ENCODE results near the gene FUT9. TPM values are rescaled to one million over a fixed set of nuclear protein-coding genes. Genes with fewer than 3 reads are reported as not detected.

Gene FUT9
- total RNA-seq, 1 experiment from 2014 or later: 3.5 TPM

DNA sequence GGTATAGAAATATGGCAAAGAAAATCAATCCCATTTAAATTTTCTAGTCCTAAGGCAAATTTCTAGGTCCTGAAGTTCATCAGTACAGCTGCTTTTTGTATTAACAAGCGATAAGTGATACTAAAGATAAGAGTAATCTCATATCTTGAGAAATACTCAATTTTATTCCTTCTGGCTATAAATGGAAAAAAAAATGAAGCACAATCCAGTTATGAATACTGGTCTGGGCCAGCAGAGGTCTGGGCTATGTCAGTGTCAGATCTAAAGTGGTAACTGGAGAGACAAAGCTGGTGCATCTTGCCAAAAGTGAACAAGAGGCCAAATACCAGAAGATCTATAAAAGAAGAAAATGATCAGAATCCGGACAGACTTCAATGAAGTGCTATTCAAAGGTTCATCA is 126.4 kb downstream of the FUT9 start:
- Mint-ChIP-seq H3K36me3 (peaks cover 24% of the 10 kb centered on the region), H3K4me1 (peaks cover 3% of the 10 kb centered on the region; the same call in 1 of the 2 replicates), H3K9me3 (peaks cover 26% of the 10 kb centered on the region), H3K27ac (no peak overlapping the region), H3K4me3 (no peak overlapping the region), H3K27me3 (ENCODE audit: low read depth) (no peaks in the 10 kb centered on the region; the same call in 1 of the 2 replicates)
- no peak for DNase-seq (ENCODE audit: low spot score)
- ChIA-PET CTCF (no interaction called here), POLR2A (no interaction called here)
- TF ChIP-seq GRHL2 (CRISPR knock-in tag; IDR thresholded peaks at IDR 0.05; ENCODE audit: insufficient replicate concordance, severe bottlenecking) (no peak), CREM (CRISPR knock-in tag; IDR thresholded peaks at IDR 0.05) (no peak), SMAD4 (CRISPR knock-in tag; IDR thresholded peaks at IDR 0.05) (no peak), PRRX2 (CRISPR knock-in tag; IDR thresholded peaks at IDR 0.05) (no peak), FOXP1 (CRISPR knock-in tag; IDR thresholded peaks at IDR 0.05; ENCODE audit: borderline replicate concordance) (no peak), TP53 (CRISPR knock-in tag; IDR thresholded peaks at IDR 0.05) (no peak), ZNF423 (CRISPR knock-in tag; IDR thresholded peaks at IDR 0.05) (no peak), HMGA2 (CRISPR knock-in tag; IDR thresholded peaks at IDR 0.05) (no peak), IRF2 (CRISPR knock-in tag; IDR thresholded peaks at IDR 0.05; ENCODE audit: borderline replicate concordance, low read depth) (no peak), TEAD4 (CRISPR knock-in tag; IDR thresholded peaks at IDR 0.05) (no peak), FOXJ3 (CRISPR knock-in tag; IDR thresholded peaks at IDR 0.05; ENCODE audit: borderline replicate concordance) (no peak), GABPB1 (CRISPR knock-in tag; IDR thresholded peaks at IDR 0.05) (no peak), ZNF396 (CRISPR knock-in tag; IDR thresholded peaks at IDR 0.05; ENCODE audit: borderline replicate concordance) (no peak), ZNF219 (CRISPR knock-in tag; IDR thresholded peaks at IDR 0.05; ENCODE audit: borderline replicate concordance) (no peak), ELF4 (CRISPR knock-in tag; IDR thresholded peaks at IDR 0.05; ENCODE audit: low read depth) (no peak), ZNF138 (CRISPR knock-in tag; conservative IDR thresholded peaks at IDR 0.05) (no peak)
- TF ChIP-seq, protein P1, sequence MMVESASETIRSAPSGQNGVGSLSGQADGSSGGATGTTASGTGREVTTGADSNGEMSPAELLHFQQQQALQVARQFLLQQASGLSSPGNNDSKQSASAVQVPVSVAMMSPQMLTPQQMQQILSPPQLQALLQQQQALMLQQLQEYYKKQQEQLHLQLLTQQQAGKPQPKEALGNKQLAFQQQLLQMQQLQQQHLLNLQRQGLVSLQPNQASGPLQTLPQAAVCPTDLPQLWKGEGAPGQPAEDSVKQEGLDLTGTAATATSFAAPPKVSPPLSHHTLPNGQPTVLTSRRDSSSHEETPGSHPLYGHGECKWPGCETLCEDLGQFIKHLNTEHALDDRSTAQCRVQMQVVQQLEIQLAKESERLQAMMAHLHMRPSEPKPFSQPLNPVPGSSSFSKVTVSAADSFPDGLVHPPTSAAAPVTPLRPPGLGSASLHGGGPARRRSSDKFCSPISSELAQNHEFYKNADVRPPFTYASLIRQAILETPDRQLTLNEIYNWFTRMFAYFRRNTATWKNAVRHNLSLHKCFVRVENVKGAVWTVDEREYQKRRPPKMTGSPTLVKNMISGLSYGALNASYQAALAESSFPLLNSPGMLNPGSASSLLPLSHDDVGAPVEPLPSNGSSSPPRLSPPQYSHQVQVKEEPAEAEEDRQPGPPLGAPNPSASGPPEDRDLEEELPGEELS (CRISPR knock-in tag; IDR thresholded peaks at IDR 0.05): no peak
- TF ChIP-seq, protein P2, sequence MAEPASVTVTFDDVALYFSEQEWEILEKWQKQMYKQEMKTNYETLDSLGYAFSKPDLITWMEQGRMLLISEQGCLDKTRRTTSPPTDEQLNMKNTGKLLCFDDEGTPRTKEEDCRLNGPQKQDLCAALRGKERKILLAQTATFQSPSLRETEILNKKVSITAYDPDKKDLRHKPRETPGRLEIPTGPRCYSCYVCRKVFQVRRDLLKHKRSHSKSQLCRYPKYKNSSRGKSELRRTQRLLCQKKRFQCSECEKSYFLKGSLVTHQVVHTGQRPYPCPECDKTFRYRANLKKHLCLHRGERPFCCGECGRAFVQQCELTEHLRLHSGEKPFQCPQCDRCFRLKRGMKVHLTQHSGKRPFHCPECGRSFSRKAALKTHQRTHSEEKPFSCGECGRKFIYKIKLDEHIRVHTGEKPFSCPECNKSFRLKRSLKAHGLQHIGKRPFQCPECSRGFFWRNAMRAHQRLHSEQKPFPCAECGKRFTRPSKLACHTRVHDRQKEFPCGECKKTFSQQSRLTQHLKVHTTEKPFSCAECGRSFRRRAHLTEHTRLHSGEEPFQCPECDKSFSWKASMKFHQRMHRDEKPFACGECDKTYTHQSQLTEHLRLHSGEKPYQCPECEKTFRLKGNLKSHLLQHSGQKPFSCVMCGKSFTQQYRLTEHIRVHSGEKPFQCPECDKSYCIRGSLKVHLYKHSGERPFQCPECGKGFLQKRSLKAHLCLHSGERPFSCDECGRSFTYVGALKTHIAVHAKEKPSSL (CRISPR knock-in tag; conservative IDR thresholded peaks at IDR 0.05): no peak
- TF ChIP-seq, protein P3, sequence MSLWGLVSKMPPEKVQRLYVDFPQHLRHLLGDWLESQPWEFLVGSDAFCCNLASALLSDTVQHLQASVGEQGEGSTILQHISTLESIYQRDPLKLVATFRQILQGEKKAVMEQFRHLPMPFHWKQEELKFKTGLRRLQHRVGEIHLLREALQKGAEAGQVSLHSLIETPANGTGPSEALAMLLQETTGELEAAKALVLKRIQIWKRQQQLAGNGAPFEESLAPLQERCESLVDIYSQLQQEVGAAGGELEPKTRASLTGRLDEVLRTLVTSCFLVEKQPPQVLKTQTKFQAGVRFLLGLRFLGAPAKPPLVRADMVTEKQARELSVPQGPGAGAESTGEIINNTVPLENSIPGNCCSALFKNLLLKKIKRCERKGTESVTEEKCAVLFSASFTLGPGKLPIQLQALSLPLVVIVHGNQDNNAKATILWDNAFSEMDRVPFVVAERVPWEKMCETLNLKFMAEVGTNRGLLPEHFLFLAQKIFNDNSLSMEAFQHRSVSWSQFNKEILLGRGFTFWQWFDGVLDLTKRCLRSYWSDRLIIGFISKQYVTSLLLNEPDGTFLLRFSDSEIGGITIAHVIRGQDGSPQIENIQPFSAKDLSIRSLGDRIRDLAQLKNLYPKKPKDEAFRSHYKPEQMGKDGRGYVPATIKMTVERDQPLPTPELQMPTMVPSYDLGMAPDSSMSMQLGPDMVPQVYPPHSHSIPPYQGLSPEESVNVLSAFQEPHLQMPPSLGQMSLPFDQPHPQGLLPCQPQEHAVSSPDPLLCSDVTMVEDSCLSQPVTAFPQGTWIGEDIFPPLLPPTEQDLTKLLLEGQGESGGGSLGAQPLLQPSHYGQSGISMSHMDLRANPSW (CRISPR knock-in tag; conservative IDR thresholded peaks at IDR 0.05; ENCODE audit: low read depth): no peak
- TF ChIP-seq, protein P4, sequence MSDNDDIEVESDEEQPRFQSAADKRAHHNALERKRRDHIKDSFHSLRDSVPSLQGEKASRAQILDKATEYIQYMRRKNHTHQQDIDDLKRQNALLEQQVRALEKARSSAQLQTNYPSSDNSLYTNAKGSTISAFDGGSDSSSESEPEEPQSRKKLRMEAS (CRISPR knock-in tag; IDR thresholded peaks at IDR 0.05): no peak
- no peak for ATAC-seq

DNA sequence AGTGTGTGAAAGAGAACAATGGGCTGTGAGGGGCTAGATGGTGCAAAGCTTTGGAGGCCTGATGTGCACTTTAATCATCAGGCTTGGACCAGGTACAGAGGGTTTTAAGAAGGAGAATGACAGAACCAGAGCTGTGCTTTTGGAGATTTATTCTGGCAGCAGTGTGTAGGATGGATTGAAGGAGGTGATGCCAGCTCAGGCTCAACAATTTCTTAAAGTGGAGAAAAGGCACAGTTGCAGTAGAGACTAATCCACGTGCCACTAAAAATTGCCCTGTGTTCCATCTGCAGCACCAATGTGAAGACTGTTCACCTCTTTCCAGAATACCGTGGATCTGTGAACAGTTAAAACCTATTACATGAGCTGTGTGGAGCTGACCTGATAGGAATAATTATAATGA is 134.7 kb downstream of the FUT9 start:
- H3K27me3 Mint-ChIP-seq (ENCODE audit: low read depth): peaks cover 1% of the 10 kb centered on the region; the same call in 1 of the 2 replicates
- ChIA-PET POLR2A (no interaction called here), CTCF (no interaction called here)
- peaks cover 24% of the 10 kb centered on the region for H3K4me1 Mint-ChIP-seq
- H3K36me3 Mint-ChIP-seq: peaks cover 4% of the 10 kb centered on the region; the same call in 1 of the 2 replicates
- H3K27ac Mint-ChIP-seq: peak overlapping the region; percentile 3; the same call in 1 of the 2 replicates
- H3K9me3 Mint-ChIP-seq: 0 out of 2 replicates have a peak, but pooled peaks cover 4% of the 10 kb centered on the region
- DNase-seq (ENCODE audit: low spot score) (no peak), ATAC-seq (no peak)
- no peak overlapping the region for H3K4me3 Mint-ChIP-seq
- TF ChIP-seq FOXJ3 (CRISPR knock-in tag; IDR thresholded peaks at IDR 0.05; ENCODE audit: borderline replicate concordance) (no peak), GTF2I (CRISPR knock-in tag; conservative IDR thresholded peaks at IDR 0.05) (no peak), SP1 (CRISPR knock-in tag; conservative IDR thresholded peaks at IDR 0.05) (no peak), ZNF317 (CRISPR knock-in tag; IDR thresholded peaks at IDR 0.05; ENCODE audit: borderline replicate concordance, low read depth) (no peak), KAT7 (CRISPR knock-in tag; IDR thresholded peaks at IDR 0.05; ENCODE audit: borderline replicate concordance) (no peak), ZNF263 (CRISPR knock-in tag; IDR thresholded peaks at IDR 0.05; ENCODE audit: low read depth) (no peak)
- TF ChIP-seq, protein P5, sequence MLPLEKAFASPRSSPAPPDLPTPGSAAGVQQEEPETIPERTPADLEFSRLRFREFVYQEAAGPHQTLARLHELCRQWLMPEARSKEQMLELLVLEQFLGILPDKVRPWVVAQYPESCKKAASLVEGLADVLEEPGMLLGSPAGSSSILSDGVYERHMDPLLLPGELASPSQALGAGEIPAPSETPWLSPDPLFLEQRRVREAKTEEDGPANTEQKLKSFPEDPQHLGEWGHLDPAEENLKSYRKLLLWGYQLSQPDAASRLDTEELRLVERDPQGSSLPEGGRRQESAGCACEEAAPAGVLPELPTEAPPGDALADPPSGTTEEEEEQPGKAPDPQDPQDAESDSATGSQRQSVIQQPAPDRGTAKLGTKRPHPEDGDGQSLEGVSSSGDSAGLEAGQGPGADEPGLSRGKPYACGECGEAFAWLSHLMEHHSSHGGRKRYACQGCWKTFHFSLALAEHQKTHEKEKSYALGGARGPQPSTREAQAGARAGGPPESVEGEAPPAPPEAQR (CRISPR knock-in tag; IDR thresholded peaks at IDR 0.05): no peak
- TF ChIP-seq, protein P6, sequence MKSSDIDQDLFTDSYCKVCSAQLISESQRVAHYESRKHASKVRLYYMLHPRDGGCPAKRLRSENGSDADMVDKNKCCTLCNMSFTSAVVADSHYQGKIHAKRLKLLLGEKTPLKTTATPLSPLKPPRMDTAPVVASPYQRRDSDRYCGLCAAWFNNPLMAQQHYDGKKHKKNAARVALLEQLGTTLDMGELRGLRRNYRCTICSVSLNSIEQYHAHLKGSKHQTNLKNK (CRISPR knock-in tag; IDR thresholded peaks at IDR 0.05): no peak
